DND-41 (cell line): ENCODE measurements around the gene CGB3.
"Not testable (repeated sequence)": the region's sequence is repeated elsewhere in the genome, so short reads cannot be mapped to it uniquely, and the experiment has no call there.

ENCODE experiments used
- EZH2 ChIP-seq: IDR thresholded peaks from 3 replicates; pipeline ENCODE4 v1.6.1; 2012; ENCODE audit warnings: borderline replicate concordance, low read depth, mild to moderate bottlenecking, moderate library complexity, low read length, inconsistent platforms; ENCODE audit not compliant: severe bottlenecking
- TF ChIP-seq, protein P1 (sequence below): IDR thresholded peaks from 2 replicates; pipeline ENCODE4 v1.5.1; 2012; ENCODE audit warnings: borderline replicate concordance, low read length, moderate library complexity, mild to moderate bottlenecking; ENCODE audit not compliant: poor library complexity, severe bottlenecking; ENCODE audit errors: extremely low read depth

DNA sequence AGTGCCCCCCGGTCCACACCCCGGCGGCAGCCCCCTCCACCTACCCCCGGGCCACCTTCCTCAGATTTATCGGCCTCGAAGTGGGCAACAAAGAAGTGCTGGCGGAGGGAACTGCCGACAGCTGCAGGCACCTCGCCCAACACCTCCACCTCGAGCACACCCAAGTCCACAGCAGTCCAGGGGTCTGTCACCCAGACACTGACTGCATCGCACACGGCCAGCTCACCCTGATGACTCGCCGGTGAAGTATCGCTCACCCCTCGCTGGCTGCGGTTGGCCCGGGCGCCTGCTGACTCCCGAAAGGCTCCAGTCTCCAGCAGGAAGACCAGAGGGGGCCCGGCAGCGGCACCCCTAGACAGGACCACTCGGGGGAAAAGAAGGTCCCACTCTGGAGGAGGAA, 1.5 kb upstream of the CGB3 start:
- TF ChIP-seq, protein P1, sequence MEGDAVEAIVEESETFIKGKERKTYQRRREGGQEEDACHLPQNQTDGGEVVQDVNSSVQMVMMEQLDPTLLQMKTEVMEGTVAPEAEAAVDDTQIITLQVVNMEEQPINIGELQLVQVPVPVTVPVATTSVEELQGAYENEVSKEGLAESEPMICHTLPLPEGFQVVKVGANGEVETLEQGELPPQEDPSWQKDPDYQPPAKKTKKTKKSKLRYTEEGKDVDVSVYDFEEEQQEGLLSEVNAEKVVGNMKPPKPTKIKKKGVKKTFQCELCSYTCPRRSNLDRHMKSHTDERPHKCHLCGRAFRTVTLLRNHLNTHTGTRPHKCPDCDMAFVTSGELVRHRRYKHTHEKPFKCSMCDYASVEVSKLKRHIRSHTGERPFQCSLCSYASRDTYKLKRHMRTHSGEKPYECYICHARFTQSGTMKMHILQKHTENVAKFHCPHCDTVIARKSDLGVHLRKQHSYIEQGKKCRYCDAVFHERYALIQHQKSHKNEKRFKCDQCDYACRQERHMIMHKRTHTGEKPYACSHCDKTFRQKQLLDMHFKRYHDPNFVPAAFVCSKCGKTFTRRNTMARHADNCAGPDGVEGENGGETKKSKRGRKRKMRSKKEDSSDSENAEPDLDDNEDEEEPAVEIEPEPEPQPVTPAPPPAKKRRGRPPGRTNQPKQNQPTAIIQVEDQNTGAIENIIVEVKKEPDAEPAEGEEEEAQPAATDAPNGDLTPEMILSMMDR = not testable (repeated sequence)
- not testable (repeated sequence) for TF ChIP-seq EZH2
